Caco-2 (cell line): ENCODE data around the gene IL26. TPM values are rescaled to one million over a fixed set of nuclear protein-coding genes. Genes with fewer than 3 reads are reported as not detected.

ENCODE experiments used
- BruUV-seq: library from RNA; stranded (reverse); fragments of 400-500 nt; replicated peaks from 2 replicates; lab custom pipeline; 2021; lab: Mats Ljungman, UMichigan
- CTCF ChIA-PET: fragments of 300-600 bp; sonication (Branson Sonifier 250); formaldehyde crosslinking; loops from one replicate; lab custom pipeline; 2022; ENCODE audit warnings: antibody characterized with exemption; lab: Charles Lee
- POLR2A ChIA-PET: fragments of 300-600 bp; sonication (Branson Sonifier 250); formaldehyde crosslinking; loops from one replicate; lab custom pipeline; 2022; ENCODE audit warnings: antibody characterized with exemption; lab: Charles Lee
- DNase-seq, 2 experiments: peaks; one replicate each; pipeline versions ENCODE4 v3.0.0 to v3.0.0-alpha.2; 2020 to 2022
- H3K27me3 ChIP-seq: replicated peaks from 2 replicates; pipeline ENCODE4 v1.6.0; 2011; ENCODE audit warnings: low read length; ENCODE audit not compliant: control insufficient read depth, insufficient read depth
- H3K36me3 ChIP-seq: 2 replicates; pipeline ENCODE4 v1.5.1; 2011; ENCODE audit warnings: low read length; ENCODE audit not compliant: control insufficient read depth, insufficient read depth
- H3K4me1 ChIP-seq: fragments of 250-450 bp; sonication (Bioruptor Pico); 2 replicates; pipeline ENCODE4 v1.5.1; 2020; ENCODE audit warnings: mild to moderate bottlenecking
- H3K4me3 ChIP-seq: 2 replicates; pipeline ENCODE4 v1.5.1; 2011; ENCODE audit warnings: low read depth, mild to moderate bottlenecking, control low read depth, low read length
- H3K9me3 ChIP-seq: fragments of 250-450 bp; sonication (Bioruptor Pico); 2 replicates; pipeline ENCODE4 v1.5.1; 2020; ENCODE audit warnings: mild to moderate bottlenecking, moderate library complexity
- H3K27ac Mint-ChIP-seq: one replicate; pipeline ENCODE4 v1.8.0; 2022; ENCODE audit warnings: mixed read lengths; ENCODE audit not compliant: unreplicated experiment
- H3K27me3 Mint-ChIP-seq: one replicate; pipeline ENCODE4 v1.8.0; 2022; ENCODE audit warnings: mixed read lengths; ENCODE audit not compliant: insufficient read depth, unreplicated experiment
- H3K36me3 Mint-ChIP-seq: one replicate; pipeline ENCODE4 v1.8.0; 2022; ENCODE audit warnings: mild to moderate bottlenecking, mixed read lengths; ENCODE audit not compliant: insufficient read depth, unreplicated experiment
- H3K4me1 Mint-ChIP-seq: one replicate; pipeline ENCODE4 v1.8.0; 2022; ENCODE audit warnings: low read depth, mixed read lengths; ENCODE audit not compliant: unreplicated experiment
- H3K4me3 Mint-ChIP-seq: one replicate; pipeline ENCODE4 v1.8.0; 2022; ENCODE audit warnings: mild to moderate bottlenecking, moderate library complexity, mixed read lengths; ENCODE audit not compliant: unreplicated experiment
- H3K9me3 Mint-ChIP-seq: one replicate; pipeline ENCODE4 v1.8.0; 2022; ENCODE audit warnings: mixed read lengths; ENCODE audit not compliant: unreplicated experiment
- intact Hi-C: fragments of 100-400 bp; cut with micrococcal nuclease; formaldehyde crosslinking; loops from one replicate; pipeline ENCODE4 v1.10.0; 2022; ENCODE audit not compliant: unreplicated experiment
- total RNA-seq: library from RNA; stranded (reverse); gene quantifications from 2 replicates; pipeline ENCODE4 v1.2.3, GENCODE V29; 2022
- TF ChIP-seq, protein P1 (sequence below), 2 experiments: fragments of 200-600 bp in 1 of 2; IDR thresholded peaks; 1 replicate in 1 of 2; 2 replicates in 1 of 2; pipeline versions ENCODE4 v1.5.1 to v1.8.0; 2011 to 2022; ENCODE audit warnings: antibody characterized with exemption in 1 of 2, control low read depth in 1 of 2, inconsistent platforms in 1 of 2, low read depth in 1 of 2, low read length in 1 of 2, mild to moderate bottlenecking in 1 of 2, moderate library complexity in 1 of 2; ENCODE audit not compliant: insufficient read depth in 1 of 2, severe bottlenecking in 1 of 2, unreplicated experiment in 1 of 2

Gene IL26
- total RNA-seq, 1 experiment from 2014 or later, result not detected

DNA sequence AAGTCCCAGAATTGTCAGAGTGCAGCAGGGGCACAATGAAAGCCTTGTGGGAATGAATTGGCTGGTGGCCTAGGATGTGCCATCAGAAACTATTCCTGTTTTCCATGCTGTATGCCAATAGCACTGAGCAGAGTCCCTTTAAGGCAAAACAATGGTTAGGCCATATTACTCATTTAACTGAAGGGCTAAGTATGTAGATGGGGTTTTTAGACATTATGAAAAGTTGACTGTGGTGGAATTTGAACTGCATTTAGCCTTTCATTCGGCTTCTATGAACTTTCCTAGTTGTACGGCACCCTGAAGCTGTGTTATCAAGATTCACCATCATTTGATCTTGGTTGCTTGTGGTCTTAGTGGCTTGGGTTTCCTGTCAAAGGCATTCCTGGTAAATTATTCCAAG lies 24.8 kb downstream of the IL26 start:
- Mint-ChIP-seq H3K9me3 (no peaks in the 10 kb centered on the region), H3K4me3 (no peak overlapping the region), H3K36me3 (no peaks in the 10 kb centered on the region), H3K27ac (no peak overlapping the region), H3K4me1 (peaks cover 7% of the 10 kb centered on the region), H3K27me3 (peaks cover 5% of the 10 kb centered on the region)
- Histone ChIP-seq H3K9me3 (no peaks in the 10 kb centered on the region), H3K4me3 (no peak overlapping the region), H3K36me3 (no peaks in the 10 kb centered on the region), H3K4me1 (no peaks in the 10 kb centered on the region), H3K27me3 (no peaks in the 10 kb centered on the region)
- CTCF ChIA-PET, result no interaction called here
- intact Hi-C loops, result no loop called here
- POLR2A ChIA-PET, result no interaction called here
- TF ChIP-seq, protein P1, sequence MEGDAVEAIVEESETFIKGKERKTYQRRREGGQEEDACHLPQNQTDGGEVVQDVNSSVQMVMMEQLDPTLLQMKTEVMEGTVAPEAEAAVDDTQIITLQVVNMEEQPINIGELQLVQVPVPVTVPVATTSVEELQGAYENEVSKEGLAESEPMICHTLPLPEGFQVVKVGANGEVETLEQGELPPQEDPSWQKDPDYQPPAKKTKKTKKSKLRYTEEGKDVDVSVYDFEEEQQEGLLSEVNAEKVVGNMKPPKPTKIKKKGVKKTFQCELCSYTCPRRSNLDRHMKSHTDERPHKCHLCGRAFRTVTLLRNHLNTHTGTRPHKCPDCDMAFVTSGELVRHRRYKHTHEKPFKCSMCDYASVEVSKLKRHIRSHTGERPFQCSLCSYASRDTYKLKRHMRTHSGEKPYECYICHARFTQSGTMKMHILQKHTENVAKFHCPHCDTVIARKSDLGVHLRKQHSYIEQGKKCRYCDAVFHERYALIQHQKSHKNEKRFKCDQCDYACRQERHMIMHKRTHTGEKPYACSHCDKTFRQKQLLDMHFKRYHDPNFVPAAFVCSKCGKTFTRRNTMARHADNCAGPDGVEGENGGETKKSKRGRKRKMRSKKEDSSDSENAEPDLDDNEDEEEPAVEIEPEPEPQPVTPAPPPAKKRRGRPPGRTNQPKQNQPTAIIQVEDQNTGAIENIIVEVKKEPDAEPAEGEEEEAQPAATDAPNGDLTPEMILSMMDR (IDR thresholded peaks at IDR 0.05; ENCODE audit: insufficient read depth in 1 of 2, low read depth in 1 of 2, low read length in 1 of 2, severe bottlenecking in 1 of 2, unreplicated experiment in 1 of 2), result no peak
- no peak for DNase-seq
- no TSS peak for BruUV-seq

GRCh38 chr12:68199127-68199526 lies 26.5 kb downstream of the IL26 start:
- no TSS peak for BruUV-seq
- intact Hi-C loops, result no loop called here

DNA sequence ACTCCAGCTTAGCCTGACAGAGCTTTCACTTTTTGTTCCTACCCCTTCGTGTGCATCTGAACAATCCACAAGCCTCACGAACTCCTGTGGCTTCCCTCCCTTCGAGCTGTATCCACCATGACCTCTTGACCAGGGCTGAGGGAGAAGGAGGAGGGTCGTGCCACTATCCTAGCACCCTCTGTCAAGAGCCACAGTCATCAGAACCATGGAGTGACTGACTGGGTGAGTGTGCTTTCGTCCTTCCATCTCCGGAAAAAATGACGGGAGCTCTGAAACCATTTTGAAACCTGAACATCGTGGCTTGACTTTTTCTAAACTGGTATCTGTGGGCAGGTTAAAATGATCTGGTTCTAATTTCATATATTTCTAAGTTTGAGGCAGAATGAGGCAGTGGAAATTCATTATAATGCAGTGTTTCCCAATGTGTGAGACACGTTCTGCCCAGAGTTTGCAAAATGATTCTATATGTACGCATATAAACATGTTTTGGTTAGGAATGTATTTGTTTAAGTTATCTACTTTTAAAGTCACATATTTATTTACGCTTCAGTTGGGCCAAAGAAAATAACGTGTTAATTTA lies 27.0 kb downstream of the IL26 start:
- H3K4me3 Mint-ChIP-seq, result no peak overlapping the region
- peaks cover 7% of the 10 kb centered on the region for H3K4me1 Mint-ChIP-seq
- no peaks in the 10 kb centered on the region for H3K9me3 ChIP-seq
- intact Hi-C loops, result no loop called here
- TF ChIP-seq, protein P1 (IDR thresholded peaks at IDR 0.05; ENCODE audit: insufficient read depth in 1 of 2, low read depth in 1 of 2, low read length in 1 of 2, severe bottlenecking in 1 of 2, unreplicated experiment in 1 of 2), result no peak
- no peak for DNase-seq
- no peak overlapping the region for H3K4me3 ChIP-seq
- H3K36me3 Mint-ChIP-seq, result no peaks in the 10 kb centered on the region
- ChIA-PET POLR2A (no interaction called here), CTCF (no interaction called here)
- no peaks in the 10 kb centered on the region for H3K4me1 ChIP-seq
- H3K27me3 ChIP-seq, result no peaks in the 10 kb centered on the region
- no TSS peak for BruUV-seq
- no peak overlapping the region for H3K27ac Mint-ChIP-seq
- H3K36me3 ChIP-seq, result no peaks in the 10 kb centered on the region
- no peaks in the 10 kb centered on the region for H3K9me3 Mint-ChIP-seq
- H3K27me3 Mint-ChIP-seq, result no peaks in the 10 kb centered on the region

More at GRCh38 chr12:68199127-68199526, 26.5 kb downstream of the IL26 start:
- no peak for DNase-seq
- no peaks in the 10 kb centered on the region for H3K27me3 Mint-ChIP-seq
- TF ChIP-seq, protein P1 (IDR thresholded peaks at IDR 0.05; ENCODE audit: insufficient read depth in 1 of 2, low read depth in 1 of 2, low read length in 1 of 2, severe bottlenecking in 1 of 2, unreplicated experiment in 1 of 2), result no peak
- H3K4me1 Mint-ChIP-seq, result peaks cover 7% of the 10 kb centered on the region
- H3K4me1 ChIP-seq, result no peaks in the 10 kb centered on the region
- H3K36me3 ChIP-seq, result no peaks in the 10 kb centered on the region
- H3K36me3 Mint-ChIP-seq, result no peaks in the 10 kb centered on the region
- CTCF ChIA-PET, result no interaction called here
- POLR2A ChIA-PET, result no interaction called here
- no peaks in the 10 kb centered on the region for H3K27me3 ChIP-seq
- no peak overlapping the region for H3K4me3 ChIP-seq
- no peak overlapping the region for H3K27ac Mint-ChIP-seq
- no peak overlapping the region for H3K4me3 Mint-ChIP-seq
- no peaks in the 10 kb centered on the region for H3K9me3 ChIP-seq
- no peaks in the 10 kb centered on the region for H3K9me3 Mint-ChIP-seq
